Activated CD8-positive, alpha-beta memory T cell treated with anti-CD3 and anti-CD28 coated beads, Interleukin-2, amount 10 ng/mL, durations not matched to agents 7 days and 5 days (primary cell): Measurements from ENCODE around the gene PRELID2. TPM values are rescaled to one million over a fixed set of nuclear protein-coding genes. Genes with fewer than 3 reads are reported as not detected.
"Not testable (repeated sequence)": the region's sequence is repeated elsewhere in the genome, so short reads cannot be mapped to it uniquely, and the experiment has no call there.

ENCODE experiments used
- ATAC-seq: fragments of 150-1000 bp; cut with Tn5 transposase; one replicate; pipeline ENCODE4 v1.10.0; 2021; ENCODE audit warnings: moderate library complexity
- CTCF ChIA-PET: fragments of 350-600 bp; sonication (Branson Sonifier 250); formaldehyde crosslinking; loops from one replicate; lab custom pipeline; 2021; ENCODE audit warnings: antibody characterized with exemption; lab: Charles Lee
- DNase-seq: peaks from one replicate; pipeline ENCODE4 v3.0.0-alpha.2; 2020
- H3K27ac Mint-ChIP-seq: one replicate; pipeline ENCODE4 v1.8.0; 2021; ENCODE audit warnings: mild to moderate bottlenecking, mixed read lengths
- H3K27me3 Mint-ChIP-seq: one replicate; pipeline ENCODE4 v1.8.0; 2021; ENCODE audit warnings: mixed read lengths
- H3K36me3 Mint-ChIP-seq: one replicate; pipeline ENCODE4 v1.8.0; 2021; ENCODE audit warnings: mild to moderate bottlenecking, mixed read lengths
- H3K4me1 Mint-ChIP-seq: one replicate; pipeline ENCODE4 v1.8.0; 2021; ENCODE audit warnings: mixed read lengths
- H3K4me3 Mint-ChIP-seq: one replicate; pipeline ENCODE4 v1.8.0; 2021; ENCODE audit warnings: mild to moderate bottlenecking, moderate library complexity, mixed read lengths
- H3K9me3 Mint-ChIP-seq: one replicate; pipeline ENCODE4 v1.8.0; 2022; ENCODE audit warnings: low read depth, mixed read lengths
- total RNA-seq, 2 experiments: library from RNA; stranded (reverse); gene quantifications; one replicate each; pipeline ENCODE4 v1.2.3, GENCODE V29; 2021

PRELID2 gene
- total RNA-seq, 2 experiments from 2014 or later = 2.2 to 2.3 TPM

DNA sequence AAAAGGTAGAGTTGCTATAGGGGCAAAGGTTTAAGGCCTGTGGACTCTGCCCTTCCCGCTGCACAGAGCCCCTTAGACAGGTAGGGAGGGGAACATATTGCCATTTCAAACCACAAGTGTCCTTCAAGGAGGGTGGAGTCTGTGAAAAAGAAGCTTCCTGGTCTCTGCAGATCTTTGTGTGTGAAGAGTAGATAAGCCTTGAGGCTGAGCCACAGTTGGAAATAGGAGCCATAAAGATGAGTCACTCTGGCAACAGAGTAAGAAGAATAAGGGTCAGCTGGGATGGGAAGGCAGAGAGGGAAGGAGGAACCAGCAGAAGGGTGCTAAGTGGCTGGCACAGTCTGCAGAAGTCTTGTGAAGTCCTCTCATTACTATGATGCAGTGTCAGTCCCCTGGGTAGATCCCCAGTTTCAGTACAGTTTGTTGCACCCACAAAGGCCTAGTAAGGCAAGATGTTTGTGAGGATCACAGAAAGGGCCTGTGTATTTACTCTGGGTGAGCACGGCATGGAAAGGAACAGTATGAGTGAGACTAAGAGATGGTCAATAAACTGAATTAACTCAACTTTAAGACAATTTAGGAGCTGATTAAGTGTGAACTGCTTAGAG is 19.6 kb upstream of the PRELID2 start:
- no peak for DNase-seq
- H3K27me3 Mint-ChIP-seq = peaks cover 9% of the 10 kb centered on the region
- no peaks in the 10 kb centered on the region for H3K36me3 Mint-ChIP-seq
- no peak for ATAC-seq
- H3K9me3 Mint-ChIP-seq = no peaks in the 10 kb centered on the region
- CTCF ChIA-PET = interaction anchor here (1.3 kb wide), 1 partner anchor 14 kb away, joined by 3 read pairs; no protein-coding TSS in a partner anchor
- H3K27ac Mint-ChIP-seq = no peak overlapping the region
- no peaks in the 10 kb centered on the region for H3K4me1 Mint-ChIP-seq
- no peak overlapping the region for H3K4me3 Mint-ChIP-seq

DNA sequence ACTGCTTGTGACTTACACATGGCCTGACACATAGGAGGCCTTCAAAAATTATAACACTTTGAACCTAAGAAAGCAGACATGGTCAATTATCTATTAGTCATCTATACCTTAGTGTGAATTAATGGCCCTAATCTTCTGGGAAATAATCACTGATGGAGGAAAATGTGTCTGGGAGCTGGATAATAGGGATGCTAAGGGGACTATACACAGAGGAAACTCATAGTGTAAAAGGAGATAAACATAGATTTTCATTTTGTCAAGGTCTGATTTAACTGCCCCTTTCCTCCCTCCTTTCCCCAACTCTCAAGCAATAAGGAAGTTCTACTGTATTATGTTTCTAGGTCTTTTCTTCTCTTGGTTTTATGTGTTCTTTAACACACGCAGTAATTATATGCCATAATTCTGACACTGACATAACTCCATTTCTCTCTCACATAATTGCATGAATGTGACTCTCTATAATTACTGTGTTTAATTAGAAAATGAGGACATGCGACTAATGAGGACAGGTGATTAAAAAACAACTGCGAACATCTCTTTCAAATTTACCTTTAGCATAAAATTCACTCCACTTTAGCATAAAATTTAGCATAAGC is 18.7 kb upstream of the PRELID2 start:
- Mint-ChIP-seq H3K27me3 (peaks cover 8% of the 10 kb centered on the region), H3K9me3 (no peaks in the 10 kb centered on the region), H3K27ac (no peak overlapping the region), H3K36me3 (no peaks in the 10 kb centered on the region), H3K4me1 (no peaks in the 10 kb centered on the region), H3K4me3 (no peak overlapping the region)
- CTCF ChIA-PET = interaction anchor here (1.3 kb wide), 1 partner anchor 13 kb away, joined by 3 read pairs; no protein-coding TSS in a partner anchor
- DNase-seq (no peak), ATAC-seq (no peak)

DNA sequence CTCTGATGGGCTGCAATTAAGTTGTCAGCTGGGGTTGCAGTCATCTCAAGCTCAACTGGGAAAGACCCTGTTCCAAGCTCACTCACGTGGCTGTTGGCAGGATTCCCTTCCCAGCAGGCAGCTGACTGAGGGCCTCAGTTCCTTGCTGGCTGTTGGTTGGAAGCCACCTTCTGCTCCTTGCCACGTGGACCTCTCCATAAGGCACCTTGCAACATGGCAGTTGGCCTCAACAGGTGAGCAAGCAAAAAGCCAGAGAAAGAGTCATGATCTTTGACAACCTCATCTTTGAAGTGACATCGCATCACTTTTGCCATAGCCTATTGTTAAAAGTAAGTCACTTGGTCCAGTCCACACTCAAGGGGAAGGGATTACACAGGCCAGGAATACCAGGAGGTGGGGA is 17.8 kb upstream of the PRELID2 start:
- peaks cover 11% of the 10 kb centered on the region for H3K27me3 Mint-ChIP-seq
- H3K4me3 Mint-ChIP-seq = no peak overlapping the region
- ATAC-seq (no peak), DNase-seq (no peak)
- H3K9me3 Mint-ChIP-seq = no peaks in the 10 kb centered on the region
- no peaks in the 10 kb centered on the region for H3K36me3 Mint-ChIP-seq
- CTCF ChIA-PET = no interaction called here
- H3K4me1 Mint-ChIP-seq = no peaks in the 10 kb centered on the region
- no peak overlapping the region for H3K27ac Mint-ChIP-seq

DNA sequence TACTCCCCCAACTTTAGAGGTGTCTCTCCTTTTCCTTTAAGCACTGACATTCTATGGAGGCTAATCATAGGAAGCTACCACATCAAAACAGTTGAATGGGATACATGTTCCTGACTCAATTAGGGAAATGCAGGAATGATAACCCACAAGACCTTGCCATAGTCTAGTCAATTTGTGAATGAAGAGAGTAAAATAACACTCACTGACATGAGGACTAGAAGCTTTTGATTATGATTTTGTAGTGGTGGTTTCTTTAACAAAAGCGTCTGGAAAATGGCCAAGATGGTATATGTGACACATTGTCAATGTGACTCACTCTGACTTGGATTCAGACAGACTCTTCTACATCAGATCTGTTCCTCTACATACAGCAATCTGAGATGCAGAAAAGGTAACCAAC is 13.7 kb upstream of the PRELID2 start:
- Mint-ChIP-seq H3K4me3 (no peak overlapping the region), H3K36me3 (no peaks in the 10 kb centered on the region), H3K4me1 (no peaks in the 10 kb centered on the region), H3K27ac (no peak overlapping the region), H3K9me3 (no peaks in the 10 kb centered on the region), H3K27me3 (peaks cover 3% of the 10 kb centered on the region)
- no peak for DNase-seq
- ATAC-seq = no peak
- CTCF ChIA-PET = no interaction called here

DNA sequence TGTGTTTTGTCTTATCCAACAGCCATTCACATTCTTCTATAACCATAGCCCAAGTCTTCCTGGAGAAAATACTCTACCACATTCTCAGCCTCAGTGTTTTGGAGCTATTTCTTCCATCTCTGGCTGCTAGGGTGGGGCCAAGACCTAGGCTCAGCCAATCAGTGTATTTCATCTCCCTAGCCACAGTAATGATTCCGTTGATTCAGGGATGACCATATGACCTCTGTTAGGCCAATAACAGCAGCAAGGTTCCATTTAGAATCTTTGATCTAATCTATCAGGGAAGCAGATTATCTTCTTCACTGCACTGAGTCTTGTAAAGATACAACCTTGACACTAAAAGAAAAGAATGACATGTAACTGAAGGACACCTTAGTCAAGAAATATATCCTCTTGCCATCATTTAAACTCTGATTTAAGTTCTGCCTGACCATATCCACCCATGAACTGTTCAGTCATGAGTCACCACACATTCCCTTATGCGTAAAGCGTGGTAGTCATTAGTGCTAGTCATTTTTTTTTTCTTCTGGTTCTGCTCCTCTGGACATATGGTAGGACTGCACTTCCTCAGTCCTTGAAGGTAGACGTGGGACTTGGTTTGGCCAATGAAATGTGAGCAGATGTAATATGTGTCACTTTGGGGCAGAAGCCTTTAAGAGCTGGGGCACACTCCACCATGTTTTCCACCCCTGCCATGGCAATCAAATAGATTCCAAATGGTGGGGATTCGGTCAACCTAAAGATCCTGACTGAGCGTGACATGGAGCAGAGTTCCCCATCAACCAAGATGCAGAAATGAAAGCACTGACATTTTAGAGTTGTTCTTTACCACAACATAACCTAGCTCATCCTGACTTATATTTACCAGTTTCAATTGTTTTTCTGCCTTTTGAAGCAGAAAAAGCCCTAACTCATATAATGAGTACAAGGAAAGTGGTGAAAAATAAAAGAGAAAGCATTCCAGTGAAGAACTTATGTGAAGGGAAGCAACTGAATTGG is 12.7 kb upstream of the PRELID2 start:
- H3K27ac Mint-ChIP-seq = no peak overlapping the region
- H3K36me3 Mint-ChIP-seq = no peaks in the 10 kb centered on the region
- H3K27me3 Mint-ChIP-seq = peaks cover 3% of the 10 kb centered on the region
- DNase-seq = no peak
- no peaks in the 10 kb centered on the region for H3K9me3 Mint-ChIP-seq
- no peaks in the 10 kb centered on the region for H3K4me1 Mint-ChIP-seq
- H3K4me3 Mint-ChIP-seq = no peak overlapping the region
- no peak for ATAC-seq
- CTCF ChIA-PET = no interaction called here

DNA sequence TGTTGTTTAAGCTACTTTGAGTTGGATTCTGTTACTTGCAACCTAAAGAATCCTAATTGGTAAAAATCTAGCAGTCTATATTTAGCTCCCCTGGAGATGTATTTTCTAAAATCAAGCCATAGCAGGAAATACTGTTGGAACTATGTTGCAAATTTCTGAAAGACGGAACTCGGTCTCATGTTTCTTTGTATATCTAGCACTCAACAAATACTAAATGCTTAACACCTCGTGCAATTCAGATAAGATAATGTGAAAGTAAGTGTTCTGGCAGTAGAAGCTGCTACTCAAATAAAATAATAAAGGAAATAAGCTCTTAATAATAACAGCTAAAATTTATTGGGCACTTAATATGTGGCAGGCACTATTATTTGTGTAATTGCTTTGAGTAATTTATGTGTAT is 10.9 kb upstream of the PRELID2 start:
- CTCF ChIA-PET = no interaction called here
- DNase-seq (no peak), ATAC-seq (no peak)
- Mint-ChIP-seq H3K27ac (no peak overlapping the region), H3K4me3 (no peak overlapping the region), H3K4me1 (no peaks in the 10 kb centered on the region), H3K27me3 (peaks cover 3% of the 10 kb centered on the region), H3K36me3 (no peaks in the 10 kb centered on the region), H3K9me3 (no peaks in the 10 kb centered on the region)

DNA sequence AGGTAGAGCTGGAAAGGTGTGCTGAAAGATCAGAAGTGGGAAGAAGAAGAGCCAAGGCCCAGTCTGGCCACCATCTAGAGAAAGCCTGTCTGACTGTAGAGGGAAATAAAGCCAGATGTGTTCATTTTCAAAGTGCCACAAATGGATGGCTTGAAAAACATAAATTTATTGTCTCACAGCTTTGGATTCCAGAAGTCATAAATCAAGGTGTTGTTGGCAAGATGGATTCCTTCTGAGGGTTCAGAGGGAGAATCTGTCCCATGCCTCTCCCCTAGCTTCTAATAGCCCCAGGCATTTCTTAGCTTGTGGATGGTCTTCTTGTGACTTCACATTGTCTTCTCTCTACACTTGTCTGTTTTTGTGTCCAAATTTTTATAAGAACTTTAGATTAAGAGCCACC is 6.2 kb upstream of the PRELID2 start:
- Mint-ChIP-seq H3K4me1 (peaks cover 2% of the 10 kb centered on the region), H3K36me3 (no peaks in the 10 kb centered on the region), H3K9me3 (no peaks in the 10 kb centered on the region), H3K27ac (no peak overlapping the region), H3K27me3 (peaks cover 5% of the 10 kb centered on the region), H3K4me3 (no peak overlapping the region)
- CTCF ChIA-PET = no interaction called here
- DNase-seq (no peak), ATAC-seq (no peak)

DNA sequence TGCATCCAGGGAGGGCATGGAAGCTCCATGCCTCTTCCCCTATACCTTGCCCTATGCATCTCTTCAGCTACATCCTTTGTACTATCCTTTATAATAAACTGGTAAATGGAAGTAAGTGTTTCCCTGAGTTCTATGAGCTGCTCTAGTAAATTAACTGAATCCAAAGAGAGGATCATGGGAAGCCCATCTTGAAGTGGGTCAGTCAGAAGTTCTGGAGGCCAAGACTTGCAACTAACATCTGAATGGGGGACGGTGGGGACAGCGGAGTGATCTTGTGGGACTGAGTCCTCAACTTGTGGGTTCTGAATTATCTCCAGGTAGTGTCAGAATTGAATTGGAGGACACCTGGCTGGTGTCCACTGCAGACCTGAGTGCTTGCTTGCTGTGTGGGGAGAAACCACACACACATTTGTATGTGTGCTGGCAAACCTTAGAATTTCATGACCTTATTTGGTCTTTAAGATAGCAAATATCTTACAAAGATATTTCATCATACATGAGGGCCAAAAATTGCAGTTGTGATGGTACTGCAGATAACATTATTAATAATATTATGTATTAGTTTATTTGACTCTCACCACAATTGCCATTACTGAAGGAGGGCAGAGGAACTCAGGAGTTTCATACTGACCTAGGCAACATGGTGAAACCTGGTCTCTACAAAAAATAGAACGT is 5.5 kb upstream of the PRELID2 start:
- Mint-ChIP-seq H3K27ac (no peak overlapping the region), H3K4me3 (no peak overlapping the region), H3K4me1 (peaks cover 7% of the 10 kb centered on the region), H3K36me3 (no peaks in the 10 kb centered on the region), H3K9me3 (no peaks in the 10 kb centered on the region), H3K27me3 (peaks cover 10% of the 10 kb centered on the region)
- no peak for ATAC-seq
- CTCF ChIA-PET = interaction anchor here (1.2 kb wide), 1 partner anchor 13 kb away, joined by 3 read pairs; no protein-coding TSS in a partner anchor
- DNase-seq = no peak

DNA sequence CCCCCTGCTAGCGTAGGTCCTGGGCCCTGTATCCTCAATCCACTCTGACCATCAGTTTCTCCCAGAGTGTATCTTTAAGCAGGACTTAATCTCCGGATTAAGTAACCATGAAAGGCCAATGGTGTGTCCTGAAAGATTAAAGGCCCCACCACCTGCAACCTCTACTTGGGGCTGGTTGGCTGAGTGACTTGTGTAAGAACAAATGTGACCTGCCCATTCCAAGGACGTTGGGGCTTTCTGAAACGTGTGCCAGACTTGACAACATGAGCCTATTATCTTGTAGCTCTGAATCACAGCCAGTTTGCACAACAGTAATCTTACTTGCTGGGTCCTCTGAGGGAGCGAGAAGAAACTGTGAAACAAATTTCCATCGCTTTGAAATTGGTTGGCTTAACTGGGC is 3.1 kb upstream of the PRELID2 start:
- ATAC-seq (no peak), DNase-seq (no peak)
- Mint-ChIP-seq H3K4me1 (peaks cover 13% of the 10 kb centered on the region), H3K27ac (no peak overlapping the region), H3K4me3 (no peak overlapping the region), H3K27me3 (peaks cover 22% of the 10 kb centered on the region), H3K9me3 (no peaks in the 10 kb centered on the region), H3K36me3 (no peaks in the 10 kb centered on the region)
- CTCF ChIA-PET = no interaction called here

DNA sequence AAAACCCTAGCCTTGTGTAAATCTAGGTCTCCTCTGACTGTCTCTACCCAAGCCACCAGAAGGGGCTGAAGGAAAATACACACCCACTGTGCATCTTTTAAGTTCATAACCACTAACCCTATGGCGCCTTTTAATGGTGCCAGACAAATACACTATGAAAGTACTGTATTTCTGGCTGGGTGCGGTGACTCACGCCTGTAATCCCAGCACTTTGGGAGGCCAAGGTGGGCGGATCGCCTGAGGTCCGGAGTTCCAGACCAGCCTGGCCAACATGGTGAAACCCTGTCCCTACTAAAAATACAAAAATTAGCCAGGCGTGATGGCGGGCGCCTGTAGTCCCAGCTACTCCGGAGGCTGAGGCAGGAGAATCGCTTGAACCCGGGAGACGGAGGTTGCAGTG is 1.1 kb upstream of the PRELID2 start:
- not testable (repeated sequence) for H3K9me3 Mint-ChIP-seq, H3K4me3 Mint-ChIP-seq, H3K27ac Mint-ChIP-seq, DNase-seq, ATAC-seq, H3K36me3 Mint-ChIP-seq
- Mint-ChIP-seq H3K27me3 (peaks cover 22% of the 10 kb centered on the region), H3K4me1 (peaks cover 13% of the 10 kb centered on the region)
- CTCF ChIA-PET = interaction anchor here (2.5 kb wide), 1 partner anchor 11 kb away, joined by 14 read pairs; no protein-coding TSS in a partner anchor

DNA sequence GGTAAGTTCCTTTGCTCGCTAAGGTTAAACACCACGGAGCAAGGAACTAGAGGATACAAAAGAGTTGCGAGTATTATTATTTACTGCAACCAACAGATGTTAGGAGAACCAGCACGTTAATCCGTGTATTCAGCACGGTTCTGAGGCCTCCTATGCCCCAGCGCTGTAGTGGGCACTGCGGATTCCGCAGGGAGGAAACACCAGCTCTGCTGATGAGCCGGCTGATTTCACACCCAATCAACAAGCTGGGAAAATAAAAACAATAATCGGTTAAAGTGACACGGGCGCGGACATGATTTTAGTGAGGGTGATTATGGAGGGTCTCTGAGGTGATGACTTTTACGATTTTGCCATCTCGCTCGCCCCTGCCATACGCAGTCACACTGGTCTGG is 702 bp upstream of the PRELID2 start:
- Mint-ChIP-seq H3K4me1 (peaks cover 17% of the 10 kb centered on the region), H3K27me3 (peaks cover 23% of the 10 kb centered on the region)
- ATAC-seq = no peak

DNA sequence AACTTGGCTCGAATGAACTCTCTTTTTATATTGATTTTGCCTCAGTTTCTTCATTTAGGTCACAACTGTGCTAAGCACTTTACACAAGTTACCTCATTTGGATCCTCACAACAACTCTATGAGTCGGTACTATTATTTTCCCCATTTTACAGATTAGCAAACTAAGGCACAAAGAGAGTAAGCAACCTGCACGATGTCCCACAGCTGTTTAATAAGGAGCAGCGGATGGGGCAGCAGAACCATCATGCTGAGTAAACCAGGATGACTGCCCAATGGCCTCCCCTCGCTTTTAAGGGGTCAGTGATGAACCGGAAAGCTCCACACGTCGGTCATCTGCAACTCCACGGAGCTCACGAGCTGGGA is 607 bp downstream of the PRELID2 start:
- DNase-seq (no peak), ATAC-seq (no peak)

More for the DNA sequence above, 702 bp upstream of the PRELID2 start:
- DNase-seq = no peak
- Mint-ChIP-seq H3K27ac (no peak overlapping the region), H3K36me3 (no peaks in the 10 kb centered on the region), H3K4me3 (peak overlapping the region; percentile 48), H3K9me3 (no peaks in the 10 kb centered on the region)
- CTCF ChIA-PET = interaction anchor here (2.5 kb wide), 1 partner anchor 10 kb away, joined by 14 read pairs; no protein-coding TSS in a partner anchor

More for the DNA sequence above, 607 bp downstream of the PRELID2 start:
- Mint-ChIP-seq H3K4me3 (peak overlapping the region; percentile 52), H3K9me3 (no peaks in the 10 kb centered on the region), H3K27ac (no peak overlapping the region), H3K27me3 (peaks cover 30% of the 10 kb centered on the region), H3K4me1 (peaks cover 25% of the 10 kb centered on the region), H3K36me3 (no peaks in the 10 kb centered on the region)
- CTCF ChIA-PET = interaction anchor here (2.5 kb wide), 1 partner anchor 9 kb away, joined by 14 read pairs; no protein-coding TSS in a partner anchor
